NCI-H82 treated with DMSO at 0.1 percent for 48 hours (cell line): ENCODE results near the gene OSGIN1.

Experiments used
- DNase-seq: peaks from one replicate; lab custom pipeline; 2025; ENCODE audit not compliant: unreplicated experiment; lab: John Stamatoyannopoulos, UW

OSGIN1 gene

GRCh38 chr16:83925957-83926725 is 26.9 kb upstream of the OSGIN1 start:
- DNase-seq = no peak

- peak; percentile 43 for DNase-seq
Observed at GRCh38 chr16:83926726-83927397, 26.2 kb upstream of the OSGIN1 start.

- no peak for DNase-seq
Observed at GRCh38 chr16:83928341-83929055, 24.5 kb upstream of the OSGIN1 start.

GRCh38 chr16:83929811-83930555 is 23.1 kb upstream of the OSGIN1 start:
- no peak for DNase-seq

- no peak for DNase-seq
Observed at GRCh38 chr16:83930730-83931500, 22.1 kb upstream of the OSGIN1 start.

GRCh38 chr16:83931556-83931955 is 21.5 kb upstream of the OSGIN1 start:
- no peak for DNase-seq

- no peak for DNase-seq
Observed at GRCh38 chr16:83932304-83932703, 20.7 kb upstream of the OSGIN1 start.

GRCh38 chr16:83932955-83933673 is 19.9 kb upstream of the OSGIN1 start:
- DNase-seq = peak; percentile 77

GRCh38 chr16:83933885-83934683 is 19.0 kb upstream of the OSGIN1 start:
- DNase-seq = no peak

- DNase-seq = no peak
Observed at GRCh38 chr16:83934684-83934977, 18.4 kb upstream of the OSGIN1 start.

- DNase-seq = no peak
Observed at GRCh38 chr16:83935005-83935857, 17.8 kb upstream of the OSGIN1 start.

- no peak for DNase-seq
Observed at GRCh38 chr16:83935858-83936255, 17.2 kb upstream of the OSGIN1 start.

GRCh38 chr16:83936581-83937165 is 16.4 kb upstream of the OSGIN1 start:
- no peak for DNase-seq

GRCh38 chr16:83937267-83937666 is 15.8 kb upstream of the OSGIN1 start:
- no peak for DNase-seq

- DNase-seq = no peak
Observed at GRCh38 chr16:83937922-83938885, 14.8 kb upstream of the OSGIN1 start.

- DNase-seq = no peak
Observed at GRCh38 chr16:83939266-83939855, 13.7 kb upstream of the OSGIN1 start.
